ENCODE data around the gene SKOR1. TPM values are rescaled to one million over a fixed set of nuclear protein-coding genes. Genes with fewer than 3 reads are reported as not detected.

SKOR1 gene
- total RNA-seq, 1 experiment from 2014 or later, result 0.81 TPM

DNA sequence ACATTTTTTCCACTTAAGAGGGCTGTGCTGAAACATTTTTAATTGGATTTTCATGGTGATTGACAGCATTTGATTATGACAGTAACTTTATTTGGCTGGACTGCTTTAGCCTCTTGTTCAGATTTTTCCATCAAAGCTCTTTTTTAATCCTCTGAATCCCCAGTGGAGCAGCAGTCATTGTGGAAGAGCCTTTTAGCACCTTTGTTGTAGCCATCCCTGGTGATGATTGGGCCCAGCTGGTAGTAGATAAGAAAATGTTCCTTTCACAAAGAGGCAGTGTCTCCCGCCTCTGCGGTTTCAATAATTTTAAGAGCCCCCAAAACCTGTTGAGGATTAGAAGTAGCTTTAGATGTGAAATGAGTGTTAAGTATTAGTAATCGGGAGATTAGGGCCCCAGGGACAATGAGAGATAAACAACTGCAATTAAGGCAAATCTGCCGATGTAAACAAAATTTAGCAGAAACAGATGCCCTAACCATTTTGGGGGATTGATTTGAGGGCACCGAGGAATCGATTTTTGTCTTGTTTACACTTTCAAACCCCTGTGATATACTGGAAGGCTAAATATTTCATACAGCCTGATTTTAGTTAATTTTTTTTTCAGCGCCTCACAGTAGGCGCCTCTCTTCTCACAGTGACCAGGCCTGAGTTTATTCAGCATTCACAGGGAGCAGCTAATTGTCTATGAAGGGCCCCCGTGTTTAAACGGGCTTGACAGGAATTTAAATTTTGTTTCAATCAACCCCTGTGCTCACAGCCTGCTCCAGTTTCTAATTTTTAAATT, 43.2 kb upstream of the SKOR1 start:
- no peak for ATAC-seq
- POLR2A ChIA-PET, result no interaction called here
- H3K4me2 ChIP-seq (ENCODE audit: low read length), result no peak overlapping the region

More for the DNA sequence above, 43.2 kb upstream of the SKOR1 start:
- BruUV-seq (replicated peaks), result no TSS peak
- TF ChIP-seq JUND (IDR thresholded peaks at IDR 0.05) (no peak), EGR1 (IDR thresholded peaks at IDR 0.05; ENCODE audit: low read depth) (no peak), ELF1 (IDR thresholded peaks at IDR 0.05; ENCODE audit: borderline replicate concordance, low read depth) (no peak), FOSL1 (IDR thresholded peaks at IDR 0.05; ENCODE audit: low read depth) (no peak), RAD21 (IDR thresholded peaks at IDR 0.05; ENCODE audit: low read depth) (no peak), YY1 (IDR thresholded peaks at IDR 0.05; ENCODE audit: extremely low read depth, insufficient replicate concordance, low read depth, low read length) (no peak), ZNF274 (IDR thresholded peaks at IDR 0.05; ENCODE audit: low read depth, low read length) (no peak), SRF (IDR thresholded peaks at IDR 0.05; ENCODE audit: low read depth) (no peak), CEBPB (IDR thresholded peaks at IDR 0.05; ENCODE audit: low read depth) (no peak), SP1 (IDR thresholded peaks at IDR 0.05; ENCODE audit: low read depth) (no peak), SIN3A (IDR thresholded peaks at IDR 0.05; ENCODE audit: low read depth) (no peak), EZH2phosphoT487 (IDR thresholded peaks at IDR 0.05; ENCODE audit: borderline replicate concordance) (no peak), ZBTB33 (IDR thresholded peaks at IDR 0.05; ENCODE audit: extremely low read depth, insufficient replicate concordance, low read length) (no peak), POLR2AphosphoS5 (IDR thresholded peaks at IDR 0.05; ENCODE audit: low read depth, low read length) (no peak), POLR2A (IDR thresholded peaks at IDR 0.05; ENCODE audit: borderline replicate concordance, extremely low read depth, insufficient read depth, insufficient read length) (no peak)
- TF ChIP-seq, protein P1, sequence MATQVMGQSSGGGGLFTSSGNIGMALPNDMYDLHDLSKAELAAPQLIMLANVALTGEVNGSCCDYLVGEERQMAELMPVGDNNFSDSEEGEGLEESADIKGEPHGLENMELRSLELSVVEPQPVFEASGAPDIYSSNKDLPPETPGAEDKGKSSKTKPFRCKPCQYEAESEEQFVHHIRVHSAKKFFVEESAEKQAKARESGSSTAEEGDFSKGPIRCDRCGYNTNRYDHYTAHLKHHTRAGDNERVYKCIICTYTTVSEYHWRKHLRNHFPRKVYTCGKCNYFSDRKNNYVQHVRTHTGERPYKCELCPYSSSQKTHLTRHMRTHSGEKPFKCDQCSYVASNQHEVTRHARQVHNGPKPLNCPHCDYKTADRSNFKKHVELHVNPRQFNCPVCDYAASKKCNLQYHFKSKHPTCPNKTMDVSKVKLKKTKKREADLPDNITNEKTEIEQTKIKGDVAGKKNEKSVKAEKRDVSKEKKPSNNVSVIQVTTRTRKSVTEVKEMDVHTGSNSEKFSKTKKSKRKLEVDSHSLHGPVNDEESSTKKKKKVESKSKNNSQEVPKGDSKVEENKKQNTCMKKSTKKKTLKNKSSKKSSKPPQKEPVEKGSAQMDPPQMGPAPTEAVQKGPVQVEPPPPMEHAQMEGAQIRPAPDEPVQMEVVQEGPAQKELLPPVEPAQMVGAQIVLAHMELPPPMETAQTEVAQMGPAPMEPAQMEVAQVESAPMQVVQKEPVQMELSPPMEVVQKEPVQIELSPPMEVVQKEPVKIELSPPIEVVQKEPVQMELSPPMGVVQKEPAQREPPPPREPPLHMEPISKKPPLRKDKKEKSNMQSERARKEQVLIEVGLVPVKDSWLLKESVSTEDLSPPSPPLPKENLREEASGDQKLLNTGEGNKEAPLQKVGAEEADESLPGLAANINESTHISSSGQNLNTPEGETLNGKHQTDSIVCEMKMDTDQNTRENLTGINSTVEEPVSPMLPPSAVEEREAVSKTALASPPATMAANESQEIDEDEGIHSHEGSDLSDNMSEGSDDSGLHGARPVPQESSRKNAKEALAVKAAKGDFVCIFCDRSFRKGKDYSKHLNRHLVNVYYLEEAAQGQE (IDR thresholded peaks at IDR 0.05; ENCODE audit: low read depth), result no peak
- Histone ChIP-seq H3K79me2 (ENCODE audit: insufficient read depth, low read length) (no peaks in the 10 kb centered on the region), H3K4me3 (replicated peaks in 1 of 2; ENCODE audit: low read depth in 1 of 2, low read length in 2 of 2) (no peak overlapping the region), H3K36me3 (ENCODE audit: control insufficient read depth in 1 of 2, insufficient read depth in 2 of 2, low read length in 2 of 2) (no peaks in the 10 kb centered on the region), H3K9me2 (ENCODE audit: insufficient read depth) (no peaks in the 10 kb centered on the region), H4K20me1 (ENCODE audit: insufficient read depth) (no peaks in the 10 kb centered on the region), H3K9me3 (ENCODE audit: control insufficient read depth in 1 of 2, insufficient read depth in 1 of 2, low read depth in 1 of 2, low read length in 2 of 2) (no peaks in the 10 kb centered on the region), H3K4me1 (ENCODE audit: control insufficient read depth in 1 of 2, insufficient read depth in 2 of 2, low read length in 2 of 2) (no peaks in the 10 kb centered on the region), H2AFZ (ENCODE audit: low read depth, low read length, poor library complexity, severe bottlenecking) (no peak overlapping the region), H3K9ac (ENCODE audit: low read length) (no peak overlapping the region), H3K27ac (ENCODE audit: low read depth, low read length) (no peak overlapping the region), H3K27me3 (ENCODE audit: insufficient read depth, low read length) (no peaks in the 10 kb centered on the region)
- DNase-seq (ENCODE audit: low read depth, low spot score), result no peak
- ChIA-PET RAD21 (ENCODE audit: low non-redundant PET in 1 of 2, low total read pairs in 2 of 2, uncharacterized antibody in 2 of 2, unreplicated experiment in 2 of 2) (no interaction called here), CTCF (no interaction called here)
- intact Hi-C loops (cut with micrococcal nuclease), result no loop called here

All from HCT116 (cell line).